GM21529 (cell line): ENCODE data around the gene SFXN5.

Experiments
- ATAC-seq: cut with Tn5 transposase; IDR thresholded peaks from one replicate; pipeline ENCODE4 v1.9.1; 2021; ENCODE audit not compliant: unreplicated experiment

Gene SFXN5

GRCh38 chr2:73053316-73054114, 18.0 kb downstream of the SFXN5 start:
- ATAC-seq = no peak

- ATAC-seq = no peak
Observed at GRCh38 chr2:73050121-73050545, 21.4 kb downstream of the SFXN5 start.

GRCh38 chr2:73043929-73044832, 27.3 kb downstream of the SFXN5 start:
- ATAC-seq = no peak

- no peak for ATAC-seq
Observed at GRCh38 chr2:73043276-73043675, 28.2 kb downstream of the SFXN5 start.

GRCh38 chr2:73037947-73038585, 33.4 kb downstream of the SFXN5 start:
- no peak for ATAC-seq

- ATAC-seq = no peak
Observed at GRCh38 chr2:73036766-73037165, 34.7 kb downstream of the SFXN5 start.

- no peak for ATAC-seq
Observed at GRCh38 chr2:73035899-73036711, 35.4 kb downstream of the SFXN5 start.

GRCh38 chr2:73034661-73035375, 36.7 kb downstream of the SFXN5 start:
- ATAC-seq = no peak

GRCh38 chr2:73033766-73034381, 37.6 kb downstream of the SFXN5 start:
- no peak for ATAC-seq

- ATAC-seq = no peak
Observed at GRCh38 chr2:73033142-73033765, 38.3 kb downstream of the SFXN5 start.

GRCh38 chr2:73032702-73033097, 38.8 kb downstream of the SFXN5 start:
- ATAC-seq = no peak

- ATAC-seq = no peak
Observed at GRCh38 chr2:73031725-73032701, 39.5 kb downstream of the SFXN5 start.

GRCh38 chr2:73031095-73031678, 40.3 kb downstream of the SFXN5 start:
- no peak for ATAC-seq

- no peak for ATAC-seq
Observed at GRCh38 chr2:73028841-73029240, 42.7 kb downstream of the SFXN5 start.

- no peak for ATAC-seq
Observed at GRCh38 chr2:73027340-73027739, 44.2 kb downstream of the SFXN5 start.

GRCh38 chr2:73023497-73023896, 48.0 kb downstream of the SFXN5 start:
- no peak for ATAC-seq

- no peak for ATAC-seq
Observed at GRCh38 chr2:73022024-73022568, 49.4 kb downstream of the SFXN5 start.
